Measurements from ENCODE around the gene EXOC4. TPM values are rescaled to one million over a fixed set of nuclear protein-coding genes. Genes with fewer than 3 reads are reported as not detected.
"Not testable (repeated sequence)": the region's sequence is repeated elsewhere in the genome, so short reads cannot be mapped to it uniquely, and the experiment has no call there.

EXOC4 gene
- total RNA-seq, 2 donors from 2014 or later = 33.7 to 41.5 TPM

GRCh38 chr7:133987582-133987981, 734.7 kb downstream of the EXOC4 start:
- ATAC-seq (no peak), DNase-seq (no peak)
- intact Hi-C loops (cut with DNase I) = no loop called here

- no peak for DNase-seq
- no peak for ATAC-seq
- intact Hi-C loops (cut with DNase I) = no loop called here
Measured at GRCh38 chr7:133993547-133993946, 740.7 kb downstream of the EXOC4 start.

- ATAC-seq; intact Hi-C loops (cut with DNase I); DNase-seq: not testable (repeated sequence)
Measured at GRCh38 chr7:133994100-133994499, 741.2 kb downstream of the EXOC4 start.

- no peak for DNase-seq
- intact Hi-C loops (cut with DNase I) = no loop called here
- no peak for ATAC-seq
Measured at GRCh38 chr7:133997463-133997862, 744.6 kb downstream of the EXOC4 start.

- ATAC-seq (no peak), DNase-seq (no peak)
- intact Hi-C loops (cut with DNase I) = no loop called here
Measured at GRCh38 chr7:133999178-133999577, 746.3 kb downstream of the EXOC4 start.

- ATAC-seq (no peak), DNase-seq (no peak)
- intact Hi-C loops (cut with DNase I) = no loop called here
Measured at GRCh38 chr7:134004829-134005505, 752.1 kb downstream of the EXOC4 start.

- ATAC-seq (no peak), DNase-seq (no peak)
- intact Hi-C loops (cut with DNase I) = no loop called here
Measured at GRCh38 chr7:134009314-134010110, 756.6 kb downstream of the EXOC4 start.

- intact Hi-C loops (cut with DNase I) = no loop called here
- DNase-seq (no peak), ATAC-seq (no peak)
Measured at GRCh38 chr7:134013249-134013648, 760.4 kb downstream of the EXOC4 start.

GRCh38 chr7:134014935-134015334, 762.1 kb downstream of the EXOC4 start:
- ATAC-seq = no peak
- no peak for DNase-seq
- intact Hi-C loops (cut with DNase I) = no loop called here

- peak in 1 of 2 donors; percentile 46 for ATAC-seq
- DNase-seq = no peak
- intact Hi-C loops (cut with DNase I) = no loop called here
Measured at GRCh38 chr7:134016223-134016941, 763.5 kb downstream of the EXOC4 start.

GRCh38 chr7:134016942-134017303, 764.0 kb downstream of the EXOC4 start:
- intact Hi-C loops (cut with DNase I) = no loop called here
- ATAC-seq = no peak
- no peak for DNase-seq

- DNase-seq (no peak), ATAC-seq (no peak)
- intact Hi-C loops (cut with DNase I) = no loop called here
Measured at GRCh38 chr7:134018306-134018705, 765.4 kb downstream of the EXOC4 start.

- ATAC-seq (no peak), DNase-seq (no peak)
- intact Hi-C loops (cut with DNase I) = no loop called here
Measured at GRCh38 chr7:134019251-134019650, 766.4 kb downstream of the EXOC4 start.

- DNase-seq (no peak), ATAC-seq (no peak)
- intact Hi-C loops (cut with DNase I) = no loop called here
Measured at GRCh38 chr7:134021836-134022235, 769.0 kb downstream of the EXOC4 start.

- intact Hi-C loops (cut with DNase I) = no loop called here
- ATAC-seq = peak in 1 of 2 donors; percentile 64
- DNase-seq = no peak
Measured at GRCh38 chr7:134022286-134022911, 769.5 kb downstream of the EXOC4 start.

- peak; percentile 59 for ATAC-seq
- no peak for DNase-seq
- intact Hi-C loops (cut with DNase I) = no loop called here
Measured at GRCh38 chr7:134024739-134025138, 771.9 kb downstream of the EXOC4 start.

- no peak for DNase-seq
- intact Hi-C loops (cut with DNase I) = no loop called here
- no peak for ATAC-seq
Measured at GRCh38 chr7:134028853-134029252, 776.0 kb downstream of the EXOC4 start.

GRCh38 chr7:134029743-134030142, 776.9 kb downstream of the EXOC4 start:
- no peak for ATAC-seq
- intact Hi-C loops (cut with DNase I) = no loop called here
- DNase-seq = no peak

GRCh38 chr7:134030460-134030865, 777.6 kb downstream of the EXOC4 start:
- intact Hi-C loops (cut with DNase I) = no loop called here
- DNase-seq (no peak), ATAC-seq (no peak)
